ENCODE results near the gene MEGF10. TPM values are rescaled to one million over a fixed set of nuclear protein-coding genes. Genes with fewer than 3 reads are reported as not detected.

The MEGF10 gene
- total RNA-seq, 1 donor from 2014 or later = 0.69 TPM

Other genes with a start within 250 kb of the MEGF10 start
- gene C5orf63, start 217.3 kb upstream of the MEGF10 start, total RNA-seq (ENCODE audit: unreplicated experiment) = 11.8 TPM
- gene PRRC1, start 226.8 kb downstream of the MEGF10 start, total RNA-seq (ENCODE audit: unreplicated experiment) = 57.3 TPM

All from glutamatergic neuron (in vitro differentiated cells).